GM18907 (cell line): ENCODE results near the gene TBC1D22A.
"Not testable (repeated sequence)": the region's sequence is repeated elsewhere in the genome, so short reads cannot be mapped to it uniquely, and the experiment has no call there.

ENCODE experiments used
- ATAC-seq: cut with Tn5 transposase; IDR thresholded peaks from one replicate; pipeline ENCODE4 v1.9.1; 2021; ENCODE audit warnings: mild to moderate bottlenecking, moderate library complexity; ENCODE audit not compliant: unreplicated experiment

Gene TBC1D22A

DNA sequence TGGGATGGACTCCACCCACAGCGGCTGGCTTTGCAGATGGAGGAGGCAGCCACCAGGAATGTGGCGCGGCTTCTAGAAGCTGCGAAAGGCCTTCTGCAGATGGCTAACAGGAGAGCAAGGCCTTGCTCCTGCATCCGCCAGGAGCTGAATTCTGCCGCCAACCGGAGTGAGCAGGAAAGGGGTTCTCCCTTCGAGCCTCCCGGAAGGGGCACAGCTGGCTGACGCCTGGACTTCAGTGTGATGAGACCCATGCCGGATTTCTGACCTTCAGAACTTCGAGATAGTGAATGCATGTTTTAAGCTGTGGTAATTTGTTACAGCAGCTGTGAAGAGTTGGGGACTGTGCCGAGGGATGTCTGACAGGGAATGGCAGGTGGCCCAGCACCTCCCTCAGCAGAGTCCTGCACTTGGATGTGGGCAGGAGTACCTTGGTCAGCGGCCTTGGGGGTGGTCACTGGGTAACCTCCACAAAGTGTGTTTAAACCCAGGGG is 7.7 kb downstream of the TBC1D22A start:
- ATAC-seq, result no peak

- ATAC-seq, result no peak
Measured at GRCh38 chr22:46770726-46771125, 8.3 kb downstream of the TBC1D22A start.

- no peak for ATAC-seq
Measured at GRCh38 chr22:46773076-46773475, 10.6 kb downstream of the TBC1D22A start.

- ATAC-seq, result peak; percentile 46
Measured at GRCh38 chr22:46774253-46774979, 12.0 kb downstream of the TBC1D22A start.

DNA sequence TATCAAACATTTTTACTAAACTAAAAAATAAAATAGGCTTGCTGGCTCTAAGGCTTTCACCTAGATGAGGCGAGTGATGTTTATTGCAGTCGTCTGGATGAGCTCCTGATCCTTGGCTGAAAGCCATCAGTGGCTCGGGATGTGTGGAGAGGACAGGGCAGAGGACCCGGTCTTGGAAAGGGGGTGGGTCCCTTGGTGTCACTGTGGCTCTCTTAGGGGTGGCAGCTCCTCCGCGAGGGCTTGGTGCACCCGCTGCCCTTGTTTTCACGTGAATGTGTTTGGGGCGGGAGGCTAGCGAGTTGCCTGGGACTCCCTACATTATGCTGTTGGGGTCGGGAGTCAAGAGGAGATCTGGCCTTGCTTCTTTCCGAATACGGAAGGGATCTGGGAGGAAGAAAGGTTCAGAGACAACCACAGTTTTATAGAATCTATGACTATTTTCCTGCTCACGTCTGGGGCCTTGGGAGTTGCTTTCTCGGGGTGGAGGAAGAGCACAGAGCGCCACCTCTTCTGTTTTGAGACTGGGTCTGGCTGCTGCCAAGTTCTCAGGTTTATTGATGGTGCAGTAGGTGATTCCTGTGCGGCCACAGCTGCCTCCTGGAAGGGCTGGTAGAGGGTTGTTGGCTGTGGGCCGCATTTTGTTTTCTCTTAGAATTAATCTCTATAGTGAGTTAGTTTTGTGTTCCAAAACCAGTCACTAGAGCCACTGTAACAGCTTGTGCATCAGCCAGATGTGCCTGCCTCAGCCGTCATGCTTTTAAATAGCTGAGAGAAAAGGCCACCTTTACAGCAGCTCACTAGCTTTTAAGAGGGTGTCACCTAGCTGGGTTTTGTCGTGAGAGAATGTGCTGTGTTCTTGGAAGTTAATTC is 12.8 kb downstream of the TBC1D22A start:
- ATAC-seq, result no peak

DNA sequence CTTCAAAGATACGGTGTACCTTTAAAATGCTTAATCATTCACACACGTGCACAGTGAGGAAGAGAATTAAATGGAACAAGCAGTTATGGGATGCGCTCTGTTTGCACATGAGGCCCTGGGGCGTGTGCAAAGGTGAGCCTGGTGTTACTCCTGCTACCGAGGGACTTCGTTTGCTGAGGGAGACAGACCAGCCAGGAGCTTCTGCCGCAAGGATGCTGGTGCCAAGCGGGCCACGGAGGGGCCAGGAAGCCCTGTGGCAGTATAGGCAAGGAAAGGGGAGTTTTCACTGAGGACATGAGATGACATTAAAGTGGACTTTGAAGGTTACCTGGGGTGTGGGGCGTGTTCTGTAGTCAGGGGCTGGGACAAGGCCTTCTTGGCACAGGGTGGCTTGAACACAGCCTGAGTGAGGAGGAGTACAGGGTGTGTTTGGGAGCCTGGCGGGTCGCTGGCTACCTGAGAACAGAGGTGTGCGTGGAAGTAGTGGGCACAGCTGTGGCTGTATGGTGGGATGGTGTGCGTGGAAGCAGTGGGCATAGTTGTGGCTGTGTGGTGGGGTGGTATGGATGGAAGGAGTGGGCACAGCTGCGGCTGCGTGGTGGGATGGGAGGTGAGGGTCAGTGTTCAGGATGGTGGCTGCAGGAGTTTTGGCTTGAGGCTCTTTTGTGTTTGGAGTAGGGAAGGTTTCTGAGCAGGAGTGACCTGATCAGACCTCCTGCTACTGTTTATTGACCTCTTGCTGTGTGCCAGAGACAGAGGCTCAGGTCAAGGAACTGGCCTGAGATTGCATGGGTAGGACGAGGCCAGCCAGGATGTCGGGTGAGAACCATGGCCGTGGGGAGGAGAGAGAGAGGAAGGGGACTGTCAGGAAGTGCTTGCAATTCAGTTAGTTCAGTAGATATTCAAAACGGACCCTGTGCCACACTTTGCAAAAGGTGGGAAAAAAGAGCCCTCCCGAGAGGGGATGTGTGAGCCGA is 13.7 kb downstream of the TBC1D22A start:
- ATAC-seq, result no peak

DNA sequence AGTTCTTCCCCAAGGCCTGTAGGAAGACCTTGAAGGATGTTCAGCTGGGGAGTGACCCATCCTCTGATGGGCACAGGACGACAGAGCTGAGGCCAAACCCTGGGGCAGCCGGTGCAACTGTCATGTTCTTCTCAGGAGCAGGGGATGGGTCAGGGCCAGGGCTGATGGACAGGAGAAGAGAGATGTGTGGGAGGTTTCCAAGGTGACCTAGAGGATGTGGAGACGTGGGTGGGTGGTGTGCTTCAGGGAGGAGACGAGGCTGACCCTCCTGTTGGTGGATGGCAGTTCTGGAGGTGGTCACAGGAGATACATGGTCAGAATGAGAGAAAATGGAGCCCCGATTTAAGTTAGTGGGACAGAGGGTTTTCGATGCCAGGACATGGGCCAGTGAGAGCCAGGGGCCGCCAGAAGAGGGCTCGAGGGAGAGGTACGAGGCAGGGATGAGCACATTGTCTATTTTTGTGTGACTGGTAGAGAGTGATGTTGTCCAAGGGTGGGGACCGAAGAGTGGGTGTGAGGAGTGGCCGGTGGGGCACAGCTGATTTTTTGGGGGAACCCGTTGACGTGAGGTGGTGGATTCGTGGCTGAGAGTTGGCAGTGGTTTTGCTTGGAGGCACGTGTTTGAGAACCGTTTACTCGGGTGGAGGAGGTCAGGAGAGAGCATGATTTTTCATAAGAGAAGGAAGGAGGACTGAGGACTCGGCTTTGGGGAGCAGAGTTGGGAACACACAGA is 14.6 kb downstream of the TBC1D22A start:
- ATAC-seq, result no peak

DNA sequence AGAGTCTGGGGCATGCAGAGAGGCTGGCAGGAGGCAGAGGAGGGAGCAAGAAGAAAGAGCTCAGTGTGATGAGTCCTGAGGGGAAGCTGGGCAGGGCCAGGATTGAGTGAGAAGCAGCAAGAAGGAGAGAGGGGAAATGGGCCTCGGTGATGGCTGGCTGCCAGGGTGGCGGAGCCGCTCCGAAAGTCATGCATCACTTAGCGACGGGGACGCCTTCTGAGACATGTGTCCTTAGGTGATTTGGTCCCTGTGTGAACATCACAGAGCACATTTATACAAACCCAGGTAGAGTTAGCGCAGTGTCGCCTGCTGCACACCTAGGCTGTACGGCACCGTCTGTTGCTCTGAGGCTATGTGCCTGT is 15.1 kb downstream of the TBC1D22A start:
- no peak for ATAC-seq

DNA sequence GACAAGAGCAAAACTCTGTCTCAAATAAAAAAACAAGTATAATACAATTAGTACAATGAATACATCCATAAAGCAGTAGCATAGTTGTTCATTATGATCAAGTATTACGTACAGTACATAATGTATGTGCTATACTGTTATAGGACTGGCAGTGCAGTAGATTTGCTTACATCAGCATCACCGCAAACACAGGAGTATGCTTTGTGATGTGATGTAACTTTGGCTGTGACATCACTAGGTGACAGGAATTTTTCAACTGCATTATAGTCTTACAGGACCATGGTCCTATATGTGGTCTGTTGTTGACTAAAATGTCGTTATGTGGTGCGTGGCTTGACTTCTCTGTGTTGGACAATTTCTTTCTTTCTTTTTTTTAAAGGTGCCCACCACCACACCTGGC is 16.6 kb downstream of the TBC1D22A start:
- no peak for ATAC-seq

DNA sequence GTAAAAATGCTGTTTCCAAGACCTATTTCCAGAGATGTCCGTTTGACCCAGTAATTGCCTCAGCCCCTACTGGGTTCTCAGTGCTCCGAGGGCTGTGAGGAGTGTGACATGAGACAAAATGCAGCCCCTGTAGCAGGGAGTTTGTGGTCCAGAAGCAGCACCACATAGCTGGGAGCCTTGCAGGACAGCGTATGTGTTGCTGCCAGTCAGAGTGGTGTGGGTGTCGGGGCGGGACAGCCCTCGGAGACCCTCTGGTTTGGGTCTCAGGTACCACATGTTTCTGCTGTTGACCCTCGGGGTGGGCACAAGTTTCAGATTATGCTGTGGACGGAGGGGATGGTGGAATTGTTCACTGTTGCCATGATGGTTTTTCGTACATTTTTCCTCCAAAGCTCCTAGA is 17.2 kb downstream of the TBC1D22A start:
- ATAC-seq, result no peak

- no peak for ATAC-seq
Measured at GRCh38 chr22:46780453-46780852, 18.0 kb downstream of the TBC1D22A start.

GRCh38 chr22:46781291-46781690 is 18.8 kb downstream of the TBC1D22A start:
- no peak for ATAC-seq

DNA sequence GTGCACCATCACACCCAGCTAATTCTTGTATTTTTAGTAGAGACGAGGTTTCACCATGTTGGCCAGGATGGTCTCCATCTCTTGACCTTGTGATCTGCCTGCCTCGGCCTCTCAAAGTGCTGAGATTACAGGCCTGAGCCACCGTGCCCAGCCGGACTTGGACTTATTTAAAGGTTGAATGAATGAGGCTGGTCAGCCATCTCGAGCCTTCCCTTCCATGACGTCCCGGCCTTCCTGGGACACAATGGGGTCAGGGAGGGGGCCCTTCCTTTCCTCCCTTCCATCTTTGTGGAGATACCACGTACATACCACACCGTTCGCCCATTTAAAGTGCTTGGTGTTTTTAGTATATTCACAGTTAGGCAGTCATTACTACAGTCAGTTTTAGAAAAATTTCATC is 19.8 kb downstream of the TBC1D22A start:
- not testable (repeated sequence) for ATAC-seq

- ATAC-seq, result no peak
Measured at GRCh38 chr22:46783721-46784120, 21.3 kb downstream of the TBC1D22A start.

GRCh38 chr22:46788441-46789172 is 26.2 kb downstream of the TBC1D22A start:
- no peak for ATAC-seq

DNA sequence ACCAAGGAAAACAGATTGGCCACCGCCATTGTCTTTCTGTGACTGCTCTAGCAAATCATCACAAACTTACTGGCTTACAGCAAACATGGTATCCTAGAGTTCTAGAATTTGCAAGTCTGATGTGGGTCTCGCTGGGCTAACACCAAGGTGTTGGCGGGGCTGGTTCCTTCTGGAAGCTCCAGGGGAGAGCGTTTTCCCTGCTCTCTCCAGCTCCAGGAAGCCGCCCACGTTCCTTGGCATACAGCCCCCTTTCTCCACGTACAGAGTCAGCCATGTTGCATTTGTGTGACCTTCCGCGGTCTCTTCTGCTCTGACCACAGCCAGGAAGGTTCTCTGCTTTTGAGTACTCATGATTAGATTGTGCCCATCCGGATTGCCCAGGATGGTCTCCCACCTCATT is 27.5 kb downstream of the TBC1D22A start:
- no peak for ATAC-seq

- peak; percentile 66 for ATAC-seq
Measured at GRCh38 chr22:46791201-46791731, 28.8 kb downstream of the TBC1D22A start.

DNA sequence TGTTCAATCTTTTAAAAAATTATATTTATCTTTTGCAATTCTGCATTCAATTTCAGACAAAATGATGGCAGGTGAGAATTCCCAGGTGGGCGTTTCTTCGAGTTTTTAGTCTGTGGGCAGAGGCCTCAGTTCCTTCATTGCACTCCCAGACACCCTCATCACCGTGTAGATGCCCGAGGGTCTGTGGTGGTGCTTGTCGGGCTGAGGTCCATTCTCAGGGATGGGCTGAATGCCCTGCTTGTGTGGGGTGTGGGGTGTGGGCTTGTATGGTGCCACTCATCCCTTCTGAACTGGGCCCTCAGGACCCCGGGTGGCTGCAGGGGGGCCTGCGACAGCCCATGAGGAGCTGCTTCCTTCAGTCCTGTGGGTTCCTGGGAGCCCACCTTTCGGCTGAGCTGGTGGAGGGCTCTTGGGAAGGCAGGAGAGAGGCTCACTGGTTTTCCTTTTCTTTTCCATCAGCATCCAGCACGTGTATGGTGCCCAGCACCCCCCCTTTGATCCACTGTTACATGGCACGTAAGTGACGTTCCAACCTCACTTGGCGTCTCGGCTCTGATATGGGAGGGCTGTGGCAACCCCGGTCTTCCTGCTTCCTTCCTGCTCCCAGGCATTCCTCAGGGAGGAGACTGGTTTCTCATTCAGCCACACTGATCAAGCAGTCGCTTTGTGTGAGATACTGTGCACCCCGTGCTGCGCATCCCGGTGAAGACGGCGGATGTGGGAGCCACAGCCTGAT is 29.8 kb downstream of the TBC1D22A start:
- ATAC-seq, result no peak

- no peak for ATAC-seq
Measured at GRCh38 chr22:46792841-46793261, 30.4 kb downstream of the TBC1D22A start.
